Daoy (cell line): ENCODE measurements around the gene GP1BA. TPM values are rescaled to one million over a fixed set of nuclear protein-coding genes. Genes with fewer than 3 reads are reported as not detected.
A peak's percentile ranks its signal among the peaks of the same experiment; 100 is the strongest.
"Not testable (repeated sequence)": the region's sequence is repeated elsewhere in the genome, so short reads cannot be mapped to it uniquely, and the experiment has no call there.

Experiments used
- DNase-seq: peaks from one replicate; pipeline ENCODE4 v3.0.0-alpha.2; 2015; ENCODE audit warnings: low read depth
- total RNA-seq: library from RNA; depleted of rRNA; stranded (reverse); fragments of >200 nt; shearing (Covaris generic); gene quantifications from 2 replicates; pipeline ENCODE4 v1.2.3, GENCODE V29; 2014

The GP1BA gene
- total RNA-seq, 1 experiment from 2014 or later, result 0.23 TPM

DNA sequence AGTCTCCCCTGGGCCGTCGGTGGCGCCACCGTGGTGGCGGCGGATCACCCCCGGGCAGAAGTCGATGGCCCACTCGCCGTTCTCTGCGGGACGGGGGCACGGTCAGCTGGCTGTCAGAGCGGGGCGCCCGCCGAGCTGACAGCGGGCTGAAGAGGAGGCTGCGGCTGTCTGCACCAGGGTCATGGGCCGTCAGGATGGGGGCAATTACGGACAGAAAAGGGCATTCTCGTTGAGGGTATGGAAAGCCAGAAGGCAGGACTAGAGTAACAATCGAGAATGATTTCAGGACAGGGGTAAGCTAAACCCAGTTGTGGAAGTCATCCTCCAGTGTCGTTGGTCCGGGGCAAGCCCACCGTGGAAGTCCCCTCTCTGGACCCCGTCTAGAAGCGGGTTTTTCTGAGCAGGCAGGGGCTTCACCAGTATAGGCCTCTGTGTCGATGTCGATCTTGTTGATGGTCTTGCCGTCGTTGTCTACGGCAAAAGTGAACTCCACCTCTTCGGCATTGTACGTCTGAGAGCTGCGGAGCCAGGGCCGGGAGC is 30.9 kb upstream of the GP1BA start:
- DNase-seq, result no peak

DNA sequence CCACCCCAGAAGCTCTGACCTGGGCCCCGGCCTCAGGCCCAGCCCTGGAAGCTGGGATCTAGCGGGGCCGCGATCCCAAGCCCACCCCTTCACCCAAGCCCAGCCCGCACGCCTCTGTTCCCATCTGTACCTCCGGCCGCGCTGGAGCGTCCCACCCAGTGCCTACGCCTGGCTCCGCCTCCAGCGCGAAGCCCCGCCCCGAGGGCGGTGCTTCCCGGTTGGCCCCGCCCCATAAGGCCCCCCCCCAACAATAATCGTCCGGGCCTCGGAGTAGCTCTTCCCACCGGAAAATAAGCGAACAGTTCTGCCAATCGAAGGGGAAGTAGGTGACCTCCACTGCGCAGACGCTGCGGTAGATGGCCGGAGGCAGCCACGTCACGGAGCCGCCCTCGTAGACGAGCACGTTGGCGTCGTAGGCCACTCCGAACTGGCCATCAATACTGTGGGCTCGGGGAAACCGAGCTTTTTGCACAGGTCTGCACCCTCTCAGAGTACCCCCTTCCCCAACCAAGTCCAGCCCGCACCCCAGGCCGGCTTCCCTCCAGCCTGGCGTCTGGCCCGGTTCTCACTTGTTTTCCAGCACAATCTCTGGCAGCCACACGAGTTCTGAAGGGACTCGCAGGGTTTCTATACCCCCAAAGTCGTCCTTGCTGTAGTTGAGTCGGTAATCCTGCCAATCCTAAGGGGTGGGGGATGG is 30.3 kb upstream of the GP1BA start:
- DNase-seq, result no peak

- no peak for DNase-seq
Measured at GRCh38 chr17:4902540-4902939, 29.5 kb upstream of the GP1BA start.

GRCh38 chr17:4903051-4903818 is 28.8 kb upstream of the GP1BA start, which contains the start of gene CHRNE:
Gene CHRNE (minus strand): TSS chr17:4903098. CDS start chr17:4903063, 35 bp downstream.
- peak; percentile 77 for DNase-seq

DNA sequence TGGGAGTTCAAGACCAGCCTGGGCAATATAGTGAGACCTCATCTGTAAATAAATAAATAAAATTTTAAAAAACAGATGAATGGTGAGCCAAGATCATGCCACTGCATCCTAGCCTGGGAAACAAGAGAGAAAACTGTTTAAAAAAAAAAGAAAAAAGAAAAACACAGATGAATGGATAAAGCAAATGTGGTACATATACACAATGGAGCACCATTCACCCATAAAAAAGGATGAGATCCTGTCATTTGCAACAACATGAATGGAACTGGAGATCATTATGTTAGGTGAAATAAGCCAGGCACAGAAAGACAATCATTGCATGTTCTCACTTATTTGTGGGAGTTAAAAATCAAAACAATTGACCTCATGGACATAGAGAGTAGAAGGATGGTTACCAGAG is 25.4 kb upstream of the GP1BA start:
- DNase-seq, result not testable (repeated sequence)

GRCh38 chr17:4908301-4908700 is 23.8 kb upstream of the GP1BA start:
- DNase-seq, result peak; percentile 48

GRCh38 chr17:4908711-4909496 is 23.2 kb upstream of the GP1BA start:
- DNase-seq, result peak; percentile 93

DNA sequence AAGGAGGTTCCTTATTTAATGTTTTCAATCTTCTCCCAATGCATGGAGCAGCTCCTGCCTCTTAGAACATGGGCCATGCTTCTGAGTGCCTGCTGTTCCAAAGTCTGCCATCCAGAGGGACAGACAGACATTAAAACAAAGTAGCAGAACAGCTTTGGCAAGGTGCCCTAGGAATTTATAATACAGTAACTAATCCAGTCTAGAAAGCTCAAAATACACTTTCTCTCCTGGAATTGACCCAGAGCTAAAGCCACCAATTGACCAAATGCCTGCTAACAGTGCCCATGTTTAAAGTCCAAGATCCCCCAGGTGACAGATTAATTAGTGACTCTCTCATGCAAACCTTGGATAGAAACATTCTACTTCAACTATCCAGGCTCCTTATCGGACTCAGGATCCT is 18.1 kb upstream of the GP1BA start:
- no peak for DNase-seq

- DNase-seq, result not testable (repeated sequence)
Measured at GRCh38 chr17:4914551-4914950, 17.5 kb upstream of the GP1BA start.

DNA sequence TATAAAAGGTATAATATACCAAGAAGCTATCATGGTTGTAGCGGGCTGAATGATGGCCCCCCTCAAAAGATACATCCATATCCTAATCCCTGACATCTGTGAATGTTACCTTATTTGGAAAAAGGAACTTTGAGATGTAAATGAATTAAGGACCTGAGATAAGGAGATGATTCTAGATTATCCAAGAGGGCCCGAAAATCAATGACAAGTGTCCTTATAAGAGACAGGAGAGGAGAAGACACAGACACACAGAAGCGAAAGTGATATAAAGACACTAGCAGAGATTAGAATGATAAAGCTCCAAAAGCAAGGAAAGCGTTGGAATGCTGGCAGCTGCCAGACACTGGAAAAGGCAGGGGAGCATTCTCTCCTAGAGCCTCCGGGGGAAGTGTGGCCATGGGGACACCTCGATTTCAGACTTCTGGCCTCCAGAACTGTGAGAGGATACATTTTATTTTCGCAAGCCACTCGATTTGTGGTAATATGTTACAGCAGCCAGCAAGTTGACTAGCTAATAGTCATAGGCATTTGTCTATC is 12.5 kb upstream of the GP1BA start:
- no peak for DNase-seq

GRCh38 chr17:4920351-4921048 is 11.6 kb upstream of the GP1BA start:
- no peak for DNase-seq

DNA sequence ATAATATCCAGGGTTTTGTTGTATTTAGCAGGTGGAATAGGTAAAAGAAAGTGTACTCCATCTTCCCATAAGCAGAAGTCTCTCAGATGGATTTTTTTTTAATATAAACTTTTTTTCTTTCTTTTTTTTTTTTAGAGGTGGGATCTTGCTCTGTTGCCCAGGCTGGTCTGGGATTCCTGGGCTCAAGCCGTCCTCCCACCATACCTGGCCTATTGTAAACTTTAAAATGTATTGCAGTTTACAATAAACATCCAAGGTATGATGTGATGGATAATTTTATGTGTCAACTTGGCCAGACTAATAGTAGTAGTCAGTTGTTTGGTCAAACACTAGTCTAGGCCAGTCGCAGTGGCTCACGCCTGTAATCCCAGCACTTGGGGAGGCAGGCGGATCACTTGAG is 10.8 kb upstream of the GP1BA start:
- DNase-seq, result no peak

DNA sequence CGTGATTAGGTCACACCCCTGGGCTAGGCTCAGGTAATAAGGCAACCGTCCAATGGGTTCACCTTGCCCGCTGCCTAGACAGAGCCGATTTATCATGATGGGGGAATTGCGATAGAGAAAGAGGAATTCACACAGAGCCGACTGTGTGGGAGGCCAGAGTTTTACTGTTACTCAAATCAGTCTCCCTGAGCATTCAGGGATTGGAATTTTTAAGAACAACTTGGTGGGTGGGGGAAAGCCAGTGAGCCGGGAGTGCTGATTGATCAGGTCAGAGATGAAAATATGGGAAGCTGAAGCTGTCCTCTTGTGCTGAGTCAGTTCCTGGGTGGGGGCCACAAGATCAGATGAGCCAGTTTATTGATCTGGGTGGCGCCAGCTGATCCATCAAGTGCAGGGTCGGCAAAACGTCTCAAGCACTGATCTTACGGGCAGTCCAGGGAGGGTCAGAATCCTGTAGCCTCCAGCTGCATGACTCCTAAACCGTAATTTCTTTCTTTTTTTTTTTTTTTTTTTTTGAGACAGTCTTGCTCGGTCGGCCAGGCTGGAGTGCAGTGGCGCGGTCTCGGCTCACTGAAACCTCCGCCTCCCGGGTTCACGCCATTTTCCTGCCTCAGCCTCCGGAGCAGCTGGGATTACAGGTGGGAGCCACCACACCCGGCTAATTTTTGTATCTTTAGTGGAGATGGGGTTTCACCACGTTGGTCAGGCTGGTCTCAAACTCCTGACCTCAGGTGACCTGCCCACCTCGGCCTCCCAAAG is 5.3 kb upstream of the GP1BA start:
- not testable (repeated sequence) for DNase-seq

DNA sequence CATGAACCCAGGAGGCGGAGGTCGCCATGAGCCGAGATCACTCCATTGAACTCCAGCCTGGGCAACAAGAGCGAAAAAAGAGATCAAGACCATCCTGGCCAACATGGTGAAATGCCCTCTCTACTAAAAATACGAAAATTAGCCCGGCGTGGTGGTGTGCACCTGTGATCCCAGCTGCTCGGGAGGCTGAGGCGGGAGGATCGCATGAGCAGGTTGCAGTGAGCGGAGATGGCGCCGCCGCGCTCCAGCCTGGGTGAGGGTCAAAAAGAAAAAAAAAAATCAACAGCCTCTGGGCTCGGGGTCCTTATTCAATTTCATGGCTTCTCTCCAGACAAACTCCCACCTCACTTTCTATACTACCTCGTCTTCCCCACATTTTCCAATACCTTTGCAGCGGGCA is 3.2 kb upstream of the GP1BA start:
- DNase-seq, result no peak

DNA sequence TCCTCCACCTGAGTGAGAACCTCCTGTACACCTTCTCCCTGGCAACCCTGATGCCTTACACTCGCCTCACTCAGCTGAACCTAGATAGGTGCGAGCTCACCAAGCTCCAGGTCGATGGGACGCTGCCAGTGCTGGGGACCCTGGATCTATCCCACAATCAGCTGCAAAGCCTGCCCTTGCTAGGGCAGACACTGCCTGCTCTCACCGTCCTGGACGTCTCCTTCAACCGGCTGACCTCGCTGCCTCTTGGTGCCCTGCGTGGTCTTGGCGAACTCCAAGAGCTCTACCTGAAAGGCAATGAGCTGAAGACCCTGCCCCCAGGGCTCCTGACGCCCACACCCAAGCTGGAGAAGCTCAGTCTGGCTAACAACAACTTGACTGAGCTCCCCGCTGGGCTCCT is 679 bp downstream of the GP1BA start:
- no peak for DNase-seq

DNA sequence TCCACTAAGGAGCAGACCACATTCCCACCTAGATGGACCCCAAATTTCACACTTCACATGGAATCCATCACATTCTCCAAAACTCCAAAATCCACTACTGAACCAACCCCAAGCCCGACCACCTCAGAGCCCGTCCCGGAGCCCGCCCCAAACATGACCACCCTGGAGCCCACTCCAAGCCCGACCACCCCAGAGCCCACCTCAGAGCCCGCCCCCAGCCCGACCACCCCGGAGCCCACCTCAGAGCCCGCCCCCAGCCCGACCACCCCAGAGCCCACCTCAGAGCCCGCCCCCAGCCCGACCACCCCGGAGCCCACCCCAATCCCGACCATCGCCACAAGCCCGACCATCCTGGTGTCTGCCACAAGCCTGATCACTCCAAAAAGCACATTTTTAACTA is 1.6 kb downstream of the GP1BA start:
- DNase-seq, result no peak

DNA sequence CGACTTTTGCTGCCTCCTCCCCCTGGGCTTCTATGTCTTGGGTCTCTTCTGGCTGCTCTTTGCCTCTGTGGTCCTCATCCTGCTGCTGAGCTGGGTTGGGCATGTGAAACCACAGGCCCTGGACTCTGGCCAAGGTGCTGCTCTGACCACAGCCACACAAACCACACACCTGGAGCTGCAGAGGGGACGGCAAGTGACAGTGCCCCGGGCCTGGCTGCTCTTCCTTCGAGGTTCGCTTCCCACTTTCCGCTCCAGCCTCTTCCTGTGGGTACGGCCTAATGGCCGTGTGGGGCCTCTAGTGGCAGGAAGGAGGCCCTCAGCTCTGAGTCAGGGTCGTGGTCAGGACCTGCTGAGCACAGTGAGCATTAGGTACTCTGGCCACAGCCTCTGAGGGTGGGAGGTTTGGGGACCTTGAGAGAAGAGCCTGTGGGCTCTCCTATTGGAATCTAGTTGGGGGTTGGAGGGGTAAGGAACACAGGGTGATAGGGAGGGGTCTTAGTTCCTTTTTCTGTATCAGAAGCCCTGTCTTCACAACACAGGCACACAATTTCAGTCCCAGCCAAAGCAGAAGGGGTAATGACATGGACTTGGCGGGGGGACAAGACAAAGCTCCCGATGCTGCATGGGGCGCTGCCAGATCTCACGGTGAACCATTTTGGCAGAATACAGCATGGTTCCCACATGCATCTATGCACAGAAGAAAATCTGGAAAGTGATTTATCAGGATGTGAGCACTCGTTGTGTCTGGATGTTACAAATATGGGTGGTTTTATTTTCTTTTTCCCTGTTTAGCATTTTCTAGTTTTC is 2.3 kb downstream of the GP1BA start:
- peak; percentile 85 for DNase-seq

- no peak for DNase-seq
Measured at GRCh38 chr17:4935650-4936049, 3.6 kb downstream of the GP1BA start.

DNA sequence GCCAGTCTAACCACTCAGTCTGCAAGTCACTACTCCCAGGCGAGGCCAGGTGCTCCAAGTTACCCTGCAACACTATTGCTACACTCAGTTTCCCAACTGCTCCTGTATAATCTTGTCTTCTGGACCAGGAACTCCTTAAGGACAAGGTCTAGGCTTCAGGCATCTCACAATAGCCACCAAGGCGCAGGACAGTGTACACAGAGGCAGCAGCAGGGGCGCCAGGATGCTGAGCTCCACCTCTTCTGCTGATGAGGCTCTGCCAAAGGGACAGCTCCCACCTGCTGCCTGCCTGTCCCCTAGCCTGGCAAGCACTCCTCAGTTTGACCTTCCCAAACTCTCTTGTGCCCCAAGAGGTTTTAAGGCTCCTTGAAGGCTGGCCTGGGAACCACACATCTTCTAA is 4.4 kb downstream of the GP1BA start:
- DNase-seq, result no peak

GRCh38 chr17:4937553-4937952 is 5.5 kb downstream of the GP1BA start:
- no peak for DNase-seq
